Measurements from ENCODE around the gene PLA2G2F.
A peak's percentile ranks its signal among the peaks of the same experiment; 100 is the strongest.

PLA2G2F gene

DNA sequence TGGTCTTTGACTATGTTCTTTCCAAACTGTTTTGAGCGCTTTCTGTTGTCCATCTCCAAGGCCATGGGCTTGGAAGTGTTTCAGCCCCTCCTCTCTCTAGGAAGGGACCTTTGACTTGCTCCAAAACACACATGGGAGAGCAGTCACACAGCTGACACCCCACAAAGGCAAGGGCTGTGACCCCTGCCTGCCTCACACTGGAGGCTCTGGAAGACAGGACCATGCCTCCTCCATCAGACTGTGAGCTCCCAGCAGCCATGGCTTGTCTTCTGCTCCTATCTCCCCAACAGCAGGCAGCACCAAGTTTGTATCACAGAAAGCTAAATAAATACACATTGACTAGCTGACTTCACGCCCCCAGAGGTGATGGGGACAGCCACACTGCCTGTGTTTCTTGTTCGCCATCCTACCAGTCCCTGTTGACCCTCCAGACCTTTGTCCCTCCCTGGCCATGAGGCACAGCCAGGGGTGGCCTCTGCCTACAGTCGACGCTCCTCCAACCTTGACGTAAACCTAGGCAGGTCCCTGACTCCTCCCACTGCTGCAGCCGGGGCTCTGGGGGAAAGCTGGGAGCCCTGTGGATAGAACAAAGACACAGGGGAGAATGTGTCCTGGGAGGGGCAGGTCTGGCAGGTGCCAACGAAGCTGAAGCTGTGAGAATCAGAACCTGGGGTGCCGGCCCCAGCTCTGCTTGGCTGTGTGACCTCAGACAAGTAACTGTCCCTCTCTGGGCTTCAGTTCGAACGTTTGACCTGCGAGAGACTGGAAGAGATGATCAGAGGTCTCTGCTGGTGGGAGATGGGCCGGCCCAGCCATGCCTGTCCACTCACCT is 4.8 kb downstream of the PLA2G2F start:
- DNase-seq: no peak

DNA sequence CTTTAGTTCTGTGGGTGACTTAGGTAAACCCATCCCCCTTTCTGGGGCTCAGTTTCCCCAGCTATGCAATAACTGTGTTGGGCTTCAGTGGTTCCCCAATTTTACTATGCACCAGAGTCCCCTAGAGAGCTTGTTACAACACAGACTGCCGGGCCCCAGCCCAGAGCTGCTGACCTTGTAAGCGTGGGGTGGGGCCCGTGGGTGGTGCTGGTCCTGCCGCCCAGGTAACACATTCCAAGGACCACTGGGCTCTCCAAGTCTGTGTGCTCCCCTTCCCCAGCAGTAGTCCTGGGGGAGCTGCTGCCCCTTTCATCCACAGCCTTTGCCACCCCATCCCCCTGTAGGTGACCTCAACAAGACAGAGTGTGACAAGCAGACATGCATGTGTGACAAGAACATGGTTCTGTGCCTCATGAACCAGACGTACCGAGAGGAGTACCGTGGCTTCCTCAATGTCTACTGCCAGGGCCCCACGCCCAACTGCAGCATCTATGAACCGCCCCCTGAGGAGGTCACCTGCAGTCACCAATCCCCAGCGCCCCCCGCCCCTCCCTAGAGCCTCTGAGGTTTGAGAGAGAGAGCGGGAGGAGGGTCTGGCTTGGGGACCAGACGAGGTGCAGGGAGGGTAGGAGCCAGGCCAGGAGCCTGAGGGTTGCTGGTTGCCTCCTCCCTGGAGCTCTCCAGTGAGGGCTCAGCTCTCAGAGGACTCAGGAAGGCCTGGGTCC is 8.9 kb downstream of the PLA2G2F start:
- no peak for DNase-seq

DNA sequence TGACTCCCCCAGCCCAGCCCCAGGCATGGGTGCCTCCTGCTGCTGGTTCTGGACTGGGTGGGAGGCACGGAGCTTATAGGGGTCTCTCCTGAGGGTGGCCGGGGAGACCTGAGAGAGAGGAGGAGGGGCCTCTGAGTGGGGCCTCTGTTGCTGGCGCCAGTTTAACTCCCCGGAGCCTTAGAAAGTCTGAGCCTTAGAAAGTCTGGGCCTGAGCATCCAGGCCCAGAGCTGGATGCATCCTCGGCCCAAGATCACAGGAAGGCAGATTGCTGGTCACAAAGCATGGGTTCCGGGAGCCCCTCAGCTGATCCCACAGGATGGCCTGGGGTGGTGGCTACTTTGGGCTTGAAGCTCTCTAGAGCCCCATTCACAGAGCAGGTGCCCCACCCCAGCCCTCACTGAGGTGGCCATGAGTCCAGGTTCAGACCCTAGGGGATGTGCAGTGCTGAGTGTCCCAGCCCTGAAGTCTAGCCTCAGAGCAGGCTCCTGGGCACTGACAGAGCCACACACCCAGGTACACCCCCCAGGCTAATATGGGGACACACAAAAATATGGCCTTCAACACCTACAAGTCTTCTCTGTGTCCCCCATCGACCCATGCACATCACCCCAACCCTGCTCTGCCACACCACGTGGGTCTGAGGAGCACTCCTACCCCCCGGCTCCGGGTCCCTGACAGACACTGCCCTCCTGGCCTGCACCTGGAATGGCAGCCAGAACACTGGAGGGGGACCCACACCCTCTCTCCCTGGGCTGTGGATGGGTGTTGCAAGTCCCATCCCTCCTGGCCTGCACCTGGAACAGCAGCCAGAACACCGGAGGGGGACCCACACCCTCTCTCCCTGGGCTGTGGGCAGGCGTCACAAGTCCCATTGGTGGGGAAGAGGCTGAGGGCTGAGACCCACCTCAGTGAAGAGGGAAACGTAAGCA is 9.7 kb downstream of the PLA2G2F start:
- no peak for DNase-seq

DNA sequence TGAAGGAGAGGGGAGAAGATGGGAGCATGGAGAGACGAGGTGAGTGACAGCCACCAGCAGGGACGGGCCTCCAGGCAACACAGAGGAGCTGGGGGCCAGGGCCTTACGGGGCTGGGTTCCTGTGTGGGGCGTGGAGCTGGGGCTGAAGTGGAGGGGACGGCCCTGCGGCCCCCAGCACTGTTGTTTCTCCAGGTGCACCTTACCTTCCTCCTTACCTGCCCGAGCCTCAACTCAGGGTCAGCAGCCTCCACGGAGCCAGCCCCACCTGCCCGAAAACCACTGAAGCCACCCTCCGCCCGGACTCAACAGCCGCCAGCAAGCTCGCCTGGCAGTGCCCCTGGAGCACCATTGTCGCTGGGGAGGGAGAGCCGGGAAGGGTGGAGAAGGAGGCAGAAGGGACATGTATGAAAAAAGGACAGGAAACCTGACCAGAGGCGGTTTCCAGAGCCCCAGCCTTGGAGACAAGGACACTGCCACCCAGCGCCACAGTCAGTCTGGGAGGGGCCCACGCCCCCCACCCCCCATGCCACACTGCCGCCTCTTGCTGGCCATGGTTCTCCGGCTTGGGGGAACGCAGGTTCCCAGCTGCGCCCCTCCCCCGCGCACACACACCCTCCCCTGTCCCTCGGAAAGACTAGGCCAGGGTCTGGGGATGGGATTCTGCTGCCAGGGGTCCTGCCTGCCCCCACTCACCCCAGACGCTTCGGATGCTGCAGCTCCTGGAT is 10.6 kb downstream of the PLA2G2F start:
- no peak for DNase-seq

DNA sequence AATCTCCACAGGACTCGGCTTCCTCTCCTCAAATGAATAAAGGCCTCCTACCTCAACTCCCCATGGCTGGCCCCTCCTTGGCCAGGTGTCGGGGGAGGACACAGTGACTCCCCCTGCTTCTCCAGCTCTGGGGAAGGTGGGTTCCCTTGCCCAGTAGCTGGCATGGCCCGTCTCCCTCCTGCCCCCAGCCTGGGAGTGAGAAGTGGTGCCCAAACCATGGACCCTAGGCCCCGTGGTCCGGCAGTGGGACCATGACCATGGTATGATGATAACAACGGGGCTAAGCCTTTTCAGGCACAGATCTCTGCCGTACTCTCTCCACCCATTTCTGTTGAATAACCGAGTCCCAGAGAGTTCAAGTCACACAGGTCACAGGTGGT is 11.2 kb downstream of the PLA2G2F start:
- DNase-seq: no peak

DNA sequence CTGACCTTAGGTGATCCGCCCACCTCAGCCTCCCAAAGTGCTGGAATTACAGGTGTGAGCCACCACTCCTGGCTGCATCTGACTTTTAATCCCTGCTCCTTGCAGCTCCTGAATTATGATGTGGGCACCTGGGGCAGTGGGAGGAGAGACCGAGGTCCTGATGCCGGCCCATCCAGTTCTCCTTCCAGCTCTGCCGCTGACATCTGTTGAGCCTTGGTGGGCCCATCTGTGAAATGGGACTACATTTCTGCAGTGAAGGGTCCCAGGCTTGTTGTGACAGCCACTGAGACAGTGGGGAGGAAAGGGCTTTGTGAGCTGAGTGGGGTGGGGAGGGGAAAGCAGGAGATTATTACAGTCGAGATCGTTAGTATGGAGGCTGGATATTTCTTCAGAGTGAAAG is 11.8 kb downstream of the PLA2G2F start:
- DNase-seq: no peak

DNA sequence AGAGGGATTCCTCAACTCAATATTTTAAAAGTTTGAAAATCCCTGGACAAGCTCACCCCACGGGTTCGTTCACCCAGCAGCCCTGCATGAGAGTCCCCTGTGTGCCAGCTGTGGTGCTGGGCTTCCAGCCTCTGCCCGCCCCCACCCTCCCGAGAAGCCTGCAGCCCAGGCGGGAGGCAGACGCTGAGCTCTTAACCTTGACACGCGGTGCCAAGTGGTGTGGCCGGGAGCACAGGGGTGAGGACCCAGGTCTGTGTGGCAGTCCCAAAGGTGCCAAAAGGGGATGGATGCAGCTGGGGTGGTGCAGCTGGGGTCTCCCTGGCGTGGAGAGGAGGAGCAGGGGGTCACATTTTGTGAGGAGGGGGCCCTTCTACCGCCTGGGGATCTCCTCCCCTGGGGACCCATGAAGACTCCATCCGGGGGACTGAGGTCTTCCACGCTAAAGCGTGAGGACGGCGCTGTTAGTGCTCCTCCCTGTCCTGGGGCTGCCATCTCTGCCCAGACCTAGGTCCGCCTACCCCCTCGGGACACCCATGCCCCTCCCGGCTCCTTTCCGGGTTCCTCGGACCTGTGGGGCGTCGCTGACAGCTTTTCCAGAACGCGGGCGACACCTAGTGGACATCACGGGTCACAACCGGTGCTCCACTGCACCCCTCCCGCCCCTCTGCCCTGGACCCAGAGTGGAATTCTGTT is 12.9 kb downstream of the PLA2G2F start:
- peak; percentile 79 for DNase-seq

DNA sequence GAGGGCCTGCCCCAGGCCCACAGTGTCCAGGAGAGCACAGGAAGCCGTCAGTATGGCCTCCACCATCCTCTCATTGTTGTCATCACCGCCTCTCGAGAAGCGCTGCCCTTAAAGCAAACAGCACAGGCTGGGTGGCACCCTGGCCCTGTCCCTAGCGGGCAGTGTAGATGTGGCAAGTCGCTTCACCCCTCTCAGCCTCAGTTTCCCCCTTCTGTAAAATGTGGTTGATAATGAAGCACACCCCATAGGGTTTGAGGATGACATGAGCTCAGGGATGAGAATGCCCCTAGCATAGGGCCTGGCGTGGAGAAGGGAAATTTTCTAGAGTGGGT is 13.4 kb downstream of the PLA2G2F start:
- DNase-seq: no peak

DNA sequence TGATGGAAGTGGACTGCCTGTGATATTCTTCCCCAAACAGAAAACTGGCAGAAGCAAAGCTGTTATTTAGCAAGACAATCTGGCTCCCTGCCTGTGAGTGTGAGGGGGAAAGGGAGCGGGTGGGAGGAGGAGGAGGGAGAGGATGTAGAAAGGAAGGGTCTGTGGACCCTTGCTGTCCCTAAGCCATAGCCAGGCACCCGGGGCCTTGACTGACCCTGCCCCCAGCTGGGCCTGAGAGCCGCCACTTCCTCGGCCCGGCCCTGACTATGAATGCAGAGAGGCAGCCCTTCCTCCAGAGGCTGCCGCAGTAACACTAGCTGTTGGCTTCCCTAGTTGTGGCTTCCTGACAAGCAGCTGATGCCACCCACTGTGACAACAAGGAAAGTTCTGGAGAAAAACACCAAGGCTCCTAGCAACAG is 13.9 kb downstream of the PLA2G2F start:
- DNase-seq: no peak

DNA sequence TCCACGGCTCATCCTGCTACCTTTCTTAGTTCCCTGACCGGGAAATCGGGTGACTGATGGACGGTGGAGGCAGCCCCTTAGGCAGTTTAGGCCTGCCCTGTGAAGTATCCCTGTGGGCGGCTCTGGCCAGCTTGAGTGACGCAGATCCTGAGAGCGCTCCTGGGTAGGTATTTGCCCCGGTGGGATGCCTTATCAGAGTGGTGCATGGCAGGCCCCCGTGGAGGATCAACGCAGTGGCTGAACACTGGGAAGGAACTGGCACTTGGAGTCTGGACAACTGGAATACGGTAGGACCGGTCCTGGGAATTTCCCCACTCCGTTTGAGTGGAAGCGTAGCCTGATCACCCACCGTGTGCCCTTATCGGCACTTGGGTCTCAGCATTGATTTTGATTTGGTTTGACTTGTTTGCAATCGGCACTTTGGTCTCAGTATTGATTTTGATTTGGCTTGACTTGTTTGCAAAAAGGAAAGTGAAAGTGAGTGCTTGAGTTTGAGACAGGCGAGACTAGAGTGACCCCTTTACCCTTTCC is 15.2 kb downstream of the PLA2G2F start:
- DNase-seq: no peak

DNA sequence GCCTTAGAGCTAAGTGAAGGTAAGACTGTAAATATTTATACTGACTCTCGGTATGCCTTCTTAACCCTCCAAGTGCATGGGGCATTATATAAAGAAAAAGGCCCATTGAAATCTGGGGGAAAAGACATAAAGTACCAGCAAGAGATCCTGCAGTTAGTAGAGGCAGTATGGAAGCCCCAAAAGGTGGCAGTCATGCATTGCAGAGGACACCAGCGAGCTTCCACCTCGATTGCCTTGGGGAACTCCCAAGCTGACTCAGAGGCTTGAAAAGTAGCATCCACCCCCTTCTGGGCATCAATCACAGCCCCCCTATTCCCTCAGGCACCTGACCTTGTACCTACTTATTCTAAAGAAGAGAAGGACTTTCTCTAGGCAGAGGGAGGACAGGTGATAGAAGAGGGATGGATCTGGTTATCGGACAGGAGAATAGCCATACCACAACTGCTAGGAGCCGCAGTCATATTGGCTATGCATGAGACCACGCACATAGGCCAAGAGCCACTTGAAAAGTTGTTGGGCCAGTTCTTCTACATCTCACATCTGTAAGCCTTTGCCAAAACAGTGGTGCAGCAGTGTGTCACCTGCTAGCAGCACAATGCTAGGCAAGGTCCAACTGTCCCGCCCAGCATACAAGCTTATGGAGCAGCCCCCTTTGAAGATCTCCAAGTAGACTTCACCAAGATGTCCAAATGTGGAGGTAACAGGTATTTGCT is 19.4 kb downstream of the PLA2G2F start:
- no peak for DNase-seq

DNA sequence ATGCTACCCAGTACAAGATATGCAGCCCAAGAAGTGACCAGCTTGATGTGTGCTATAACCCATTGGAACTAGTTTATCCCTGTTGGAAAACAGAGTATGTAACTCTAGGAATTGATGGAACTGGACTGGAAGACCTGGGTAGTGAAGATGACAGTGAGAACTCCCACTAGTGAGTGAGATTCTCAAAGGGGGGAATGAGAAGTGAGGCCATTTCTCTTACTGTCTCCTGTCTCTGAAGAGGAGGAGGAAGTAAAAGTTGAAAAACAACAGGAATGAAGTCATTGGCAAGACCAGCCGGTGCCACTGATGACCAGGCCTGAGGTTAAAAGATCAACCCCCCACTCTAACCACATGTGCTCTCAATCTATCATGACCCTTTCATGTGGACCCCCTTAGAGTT is 20.9 kb downstream of the PLA2G2F start:
- DNase-seq: no peak

DNA sequence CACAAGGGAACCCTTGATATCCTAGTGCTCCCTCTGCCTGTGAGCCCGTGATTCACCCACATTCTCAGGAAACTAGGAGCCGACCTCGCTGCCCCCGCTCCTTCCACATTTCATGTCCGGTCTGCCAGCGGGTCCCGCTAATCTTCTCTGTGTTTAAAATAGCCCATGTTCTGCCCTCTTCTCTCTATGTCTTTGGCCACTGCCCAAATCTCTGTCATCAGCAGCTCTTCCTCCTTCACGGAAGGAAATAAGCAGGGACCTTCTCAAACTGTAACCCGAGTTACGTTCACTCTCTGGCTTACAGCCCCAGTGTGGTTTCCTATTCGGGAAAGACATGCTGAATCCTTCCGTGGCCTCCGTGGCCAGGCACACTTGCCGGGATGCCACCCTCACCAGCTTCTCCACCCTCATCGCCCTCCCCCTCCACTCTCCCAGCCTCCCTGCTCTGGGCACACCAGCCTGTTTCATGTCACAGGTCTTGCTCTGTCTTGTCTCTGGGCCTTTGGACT is 25.6 kb downstream of the PLA2G2F start:
- no peak for DNase-seq

DNA sequence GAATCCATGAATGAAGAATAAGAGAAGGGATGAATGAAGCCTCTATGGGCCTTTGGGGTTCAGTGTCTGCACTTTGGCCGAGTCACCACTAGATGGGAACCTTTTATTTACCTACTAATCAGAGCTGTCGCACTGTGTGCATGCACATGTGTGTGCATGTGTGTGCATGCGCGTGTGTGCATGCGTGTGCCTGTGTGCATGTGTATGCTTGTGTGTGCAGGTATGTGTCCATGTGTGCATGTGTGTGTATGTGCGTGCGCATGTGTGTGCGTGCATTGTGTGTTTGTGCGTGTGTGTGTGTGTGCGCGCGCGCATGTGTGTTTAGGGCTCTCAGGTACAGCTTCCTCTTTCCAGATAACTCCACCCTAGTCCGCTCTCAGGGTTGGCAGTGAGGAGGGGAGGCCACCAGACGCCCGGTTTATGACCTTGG is 26.4 kb downstream of the PLA2G2F start:
- no peak for DNase-seq

DNA sequence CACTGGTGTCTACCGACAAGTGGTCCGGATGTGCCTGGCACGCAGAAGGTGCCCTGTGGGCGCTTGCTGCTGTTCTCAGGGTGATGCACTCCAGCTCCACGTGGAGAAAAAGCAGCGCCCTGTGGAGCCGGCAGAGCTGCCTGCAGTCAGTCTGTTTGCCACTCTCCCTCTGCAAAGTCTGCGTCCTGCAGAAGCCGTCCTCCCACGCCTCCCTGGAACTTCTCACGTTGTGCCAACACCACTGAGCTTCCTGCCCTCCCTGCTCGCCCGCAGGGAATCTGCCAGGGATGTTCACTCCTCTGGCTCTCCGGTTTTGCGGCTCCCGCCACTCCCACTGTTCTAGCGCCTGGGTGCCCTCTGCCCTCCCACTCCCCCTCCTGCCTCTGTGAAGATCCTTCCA is 26.9 kb downstream of the PLA2G2F start:
- DNase-seq: no peak

DNA sequence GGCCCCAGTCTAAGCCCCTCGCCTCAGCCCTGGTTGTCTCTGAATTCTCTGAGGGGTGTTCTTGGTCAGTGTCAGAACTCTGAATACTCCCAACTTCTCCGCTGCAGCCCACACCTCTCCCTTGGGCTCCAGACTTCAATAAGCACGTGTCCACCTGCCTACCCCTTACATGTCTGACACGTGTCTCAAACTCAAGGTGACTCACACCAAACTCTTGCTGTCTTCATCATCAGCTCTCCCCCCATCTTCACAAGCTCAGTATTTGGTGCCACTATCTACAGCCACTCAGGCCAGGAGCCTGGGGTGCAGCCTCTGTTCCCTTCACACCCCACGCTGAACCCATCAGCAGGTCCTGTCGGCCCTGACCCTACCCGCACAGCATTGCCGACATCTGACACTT is 28.0 kb downstream of the PLA2G2F start:
- no peak for DNase-seq

DNA sequence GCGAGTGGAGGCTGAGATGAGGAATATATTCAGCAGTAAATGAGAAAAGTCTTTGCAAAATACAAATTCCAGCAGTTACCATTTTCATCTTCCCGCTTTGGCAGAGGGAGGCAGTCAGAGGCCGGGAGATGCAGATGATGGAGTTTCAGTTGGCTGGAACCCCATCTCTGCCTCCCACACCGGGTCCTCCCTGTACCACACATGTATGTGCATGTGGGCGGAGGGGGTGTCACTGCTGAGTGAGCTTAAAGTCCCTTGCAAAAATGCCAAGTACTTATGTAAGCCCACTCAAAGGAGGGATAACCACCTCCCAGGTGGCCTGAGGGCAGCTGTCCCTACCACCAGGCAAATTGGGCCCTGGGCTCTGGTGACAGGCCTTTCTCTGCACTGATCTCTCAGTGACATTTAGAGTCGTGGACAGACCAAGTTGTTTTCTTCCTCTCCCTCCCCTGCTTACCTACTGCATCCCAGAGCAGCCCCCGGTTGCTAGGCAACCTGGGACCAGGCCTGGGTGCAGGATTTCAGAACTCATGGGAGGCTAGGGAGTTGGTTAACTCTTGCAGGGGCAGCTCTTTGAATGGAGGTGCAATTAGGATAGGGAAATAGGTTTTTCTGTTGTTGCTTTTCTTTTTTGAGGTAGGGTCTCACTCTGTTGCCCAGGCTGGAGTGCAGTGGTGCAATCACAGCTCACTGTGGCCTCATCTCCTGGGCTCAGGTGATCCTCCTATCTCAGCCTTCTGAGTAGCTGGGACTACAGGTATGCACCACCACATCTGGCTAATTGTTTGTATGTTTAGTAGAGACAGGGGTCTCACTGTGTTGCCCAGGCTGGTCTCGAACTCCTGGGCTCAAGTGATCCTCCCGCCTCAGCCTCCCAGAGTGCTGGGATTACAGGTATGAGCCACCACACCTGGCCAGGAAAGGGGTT is 29.7 kb downstream of the PLA2G2F start:
- DNase-seq: no peak

DNA sequence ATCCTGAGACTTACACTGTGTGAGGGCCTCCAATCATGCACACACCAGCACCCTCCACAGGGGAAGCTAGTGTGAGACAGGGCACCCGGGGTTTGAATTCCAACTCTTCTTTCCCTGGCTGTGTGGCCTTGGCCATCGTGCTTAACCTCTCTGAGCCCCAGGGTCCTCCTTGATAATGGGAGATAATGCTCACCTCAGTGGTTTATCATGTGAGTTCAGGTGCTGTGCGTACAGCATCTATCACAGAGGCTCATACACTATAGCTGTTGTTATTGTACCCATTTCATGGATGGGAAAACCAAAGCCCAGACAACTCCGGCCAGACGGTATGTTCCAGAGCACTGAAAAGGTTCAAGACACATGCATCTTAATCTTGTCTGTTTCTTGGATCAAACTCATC is 30.8 kb downstream of the PLA2G2F start:
- DNase-seq: no peak

DNA sequence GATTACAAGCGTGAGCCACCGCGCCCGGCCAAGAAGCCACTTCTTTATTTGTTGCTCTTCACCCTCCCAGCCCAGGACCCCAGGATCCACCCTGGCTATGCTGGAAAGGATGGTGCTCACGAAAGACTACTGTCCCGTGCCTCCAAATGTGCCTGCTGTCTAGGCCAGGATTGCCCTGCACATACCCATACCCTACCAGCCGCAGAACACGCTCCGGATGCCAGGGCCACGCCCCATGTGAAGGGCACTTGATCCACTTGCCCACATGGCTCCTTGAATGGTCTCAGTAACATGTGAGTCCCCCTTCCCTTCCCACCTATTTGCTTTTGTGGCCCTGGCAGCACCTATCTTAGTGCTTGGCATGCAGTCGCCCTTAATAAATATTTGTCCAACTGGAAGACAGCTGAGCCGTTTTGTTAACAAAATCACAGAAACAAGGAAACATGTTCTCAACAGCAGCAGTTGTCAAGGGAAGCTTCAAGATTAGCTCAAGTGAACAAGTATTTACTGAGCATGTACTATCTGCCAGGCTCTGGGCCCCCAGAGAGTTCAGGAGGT is 33.0 kb downstream of the PLA2G2F start:
- no peak for DNase-seq

All from CD4-positive, alpha-beta T cell treated with Interleukin-12 subunit alpha and Interleukin-12 subunit beta, for 1 hour (primary cell).